SK-N-SH (cell line): ENCODE results near the gene TMEM184A. TPM values are rescaled to one million over a fixed set of nuclear protein-coding genes. Genes with fewer than 3 reads are reported as not detected.
A peak's percentile ranks its signal among the peaks of the same experiment; 100 is the strongest.

Experiments used
- CTCF ChIA-PET: fragments of 300-600, 350-600 bp; formaldehyde crosslinking; extraction: SDS; loops from one replicate; lab custom pipeline; 2021; lab: Yijun Ruan, JAX
- POLR2A ChIA-PET: fragments of 350-600 bp; sonication (Branson Sonifier 250); formaldehyde crosslinking; extraction: SDS; loops from one replicate; lab custom pipeline; 2020; ENCODE audit warnings: antibody characterized with exemption, inconsistent platforms; lab: Yijun Ruan, JAX
- DNase-seq: peaks from one replicate; pipeline ENCODE4 v3.0.0; 2012
- H2AFZ ChIP-seq: fragments of 200-600 bp; sonication (generic); 2 replicates; pipeline ENCODE4 v1.8.1; 2016; ENCODE audit warnings: antibody characterized with exemption, mild to moderate bottlenecking, low read depth
- H3F3A ChIP-seq: fragments of 200-600 bp; sonication (generic); replicated peaks from 2 replicates; pipeline ENCODE3; 2016; ENCODE audit warnings: antibody characterized with exemption, mild to moderate bottlenecking; ENCODE audit not compliant: insufficient read depth
- H3K27ac ChIP-seq, 2 experiments: fragments of 200-500 bp in 1 of 2; fragments of 200-600 bp in 1 of 2; sonication (Bioruptor generic) in 1 of 2; sonication (generic), shearing (Covaris generic) in 1 of 2; 2 replicates each; pipeline versions ENCODE4 v1.5.1 to v1.6.1; 2014 to 2016; ENCODE audit warnings: low read depth in 2 of 2, inconsistent platforms in 1 of 2, low read length in 1 of 2, mild to moderate bottlenecking in 1 of 2, mixed read lengths in 1 of 2
- H3K27me3 ChIP-seq: fragments of 200-600 bp; sonication (generic), shearing (Covaris generic); 2 replicates; pipeline ENCODE4 v1.6.1; 2016; ENCODE audit warnings: mixed run types; ENCODE audit not compliant: insufficient read depth
- H3K36me3 ChIP-seq, 2 experiments: fragments of 200-500 bp in 1 of 2; fragments of 200-600 bp in 1 of 2; sonication (Bioruptor generic) in 1 of 2; sonication (generic) in 1 of 2; replicated peaks in 1 of 2; 2 replicates each; pipeline versions ENCODE3 to v1.5.1; 2014 to 2016; ENCODE audit warnings: low read length in 1 of 2, mild to moderate bottlenecking in 1 of 2; ENCODE audit not compliant: insufficient read depth in 2 of 2, control insufficient read depth in 1 of 2
- H3K4me1 ChIP-seq, 2 experiments: fragments of 200-500 bp in 1 of 2; fragments of 200-600 bp in 1 of 2; sonication (Bioruptor generic) in 1 of 2; sonication (generic), shearing (Covaris generic) in 1 of 2; 2 replicates each; pipeline versions ENCODE4 v1.5.1 to v1.6.1; 2014 to 2016; ENCODE audit warnings: low read depth in 1 of 2, low read length in 1 of 2, mixed run types in 1 of 2; ENCODE audit not compliant: insufficient read depth in 2 of 2, control insufficient read depth in 1 of 2
- H3K4me2 ChIP-seq: fragments of 200-600 bp; sonication (generic), shearing (Covaris generic); 2 replicates; pipeline ENCODE4 v1.6.1; 2017; ENCODE audit warnings: mixed run types
- H3K4me3 ChIP-seq, 2 experiments: fragments of 200-500 bp in 1 of 2; fragments of 200-600 bp in 1 of 2; sonication (Bioruptor generic) in 1 of 2; sonication (generic), shearing (Covaris generic) in 1 of 2; 2 replicates each; pipeline versions ENCODE4 v1.5.1 to v1.8.1; 2014 to 2016; ENCODE audit warnings: low read depth in 2 of 2, inconsistent platforms in 1 of 2, low read length in 1 of 2, mild to moderate bottlenecking in 1 of 2, mixed read lengths in 1 of 2, moderate library complexity in 1 of 2
- H3K79me2 ChIP-seq: fragments of 200-600 bp; sonication (generic); 2 replicates; pipeline ENCODE4 v1.8.1; 2017; ENCODE audit warnings: mild to moderate bottlenecking; ENCODE audit not compliant: insufficient read depth
- H3K9ac ChIP-seq: fragments of 200-600 bp; sonication (generic); 2 replicates; pipeline ENCODE4 v1.6.1; 2017; ENCODE audit warnings: mixed run types
- H3K9me2 ChIP-seq: fragments of 200-600 bp; sonication (generic); 2 replicates; pipeline ENCODE4 v1.6.1; 2017; ENCODE audit warnings: mixed run types
- H3K9me3 ChIP-seq: fragments of 200-600 bp; sonication (generic); 2 replicates; pipeline ENCODE4 v1.6.1; 2017; ENCODE audit warnings: mixed run types, mild to moderate bottlenecking, moderate library complexity
- H4K20me1 ChIP-seq: fragments of 200-600 bp; sonication (generic); 2 replicates; pipeline ENCODE4 v1.6.1; 2017; ENCODE audit warnings: mild to moderate bottlenecking, mixed run types; ENCODE audit not compliant: insufficient read depth
- ELF1 ChIP-seq: IDR thresholded peaks from 2 replicates; pipeline ENCODE4 v1.4.0; 2012
- EP300 ChIP-seq, 2 experiments: IDR thresholded peaks; 2 replicates each; pipeline versions ENCODE4 v1.4.0 to v1.6.1; 2012; ENCODE audit warnings: borderline replicate concordance in 1 of 2, low read depth in 1 of 2, low read length in 1 of 2
- FOSL2 ChIP-seq: IDR thresholded peaks from 2 replicates; pipeline ENCODE4 v1.4.0; 2012; ENCODE audit warnings: low read depth, mild to moderate bottlenecking, moderate library complexity, borderline replicate concordance
- FOXJ3 ChIP-seq: sonication (generic); formaldehyde crosslinking; IDR thresholded peaks from 2 replicates; pipeline ENCODE4 v1.5.1; 2020; ENCODE audit warnings: mild to moderate bottlenecking, missing genetic modification reagents
- FOXM1 ChIP-seq: IDR thresholded peaks from 2 replicates; pipeline ENCODE4 v1.4.0; 2012; ENCODE audit warnings: low read depth, mild to moderate bottlenecking
- GABPA ChIP-seq: IDR thresholded peaks from 2 replicates; pipeline ENCODE4 v1.4.0; 2012; ENCODE audit warnings: low read depth, mild to moderate bottlenecking
- GATA2 ChIP-seq: sonication (generic); formaldehyde crosslinking; IDR thresholded peaks from 2 replicates; pipeline ENCODE4 v1.5.0; 2020; ENCODE audit warnings: mild to moderate bottlenecking, missing genetic modification reagents
- MAX ChIP-seq: IDR thresholded peaks from 2 replicates; pipeline ENCODE4 v1.4.0; 2012; ENCODE audit warnings: low read depth
- MEF2A ChIP-seq: IDR thresholded peaks from 2 replicates; pipeline ENCODE4 v1.4.0; 2012; ENCODE audit warnings: low read depth, borderline replicate concordance
- MXI1 ChIP-seq: IDR thresholded peaks from 2 replicates; pipeline ENCODE4 v1.6.1; 2012; ENCODE audit warnings: mild to moderate bottlenecking, low read depth, low read length, improper control_type of control experiment
- NFIC ChIP-seq: IDR thresholded peaks from 2 replicates; pipeline ENCODE4 v1.4.0; 2012; ENCODE audit warnings: borderline replicate concordance
- PBX3 ChIP-seq: IDR thresholded peaks from 2 replicates; pipeline ENCODE4; 2012
- POLR2AphosphoS5 ChIP-seq: IDR thresholded peaks from 2 replicates; pipeline ENCODE4 v1.6.1; 2012; ENCODE audit warnings: low read depth, low read length
- REST ChIP-seq: IDR thresholded peaks from 2 replicates; pipeline ENCODE4 v1.6.1; 2012; ENCODE audit warnings: mild to moderate bottlenecking, low read depth, low read length, moderate library complexity
- RXRA ChIP-seq: IDR thresholded peaks from 2 replicates; pipeline ENCODE4 v1.4.0; 2012; ENCODE audit warnings: low read depth, mild to moderate bottlenecking, borderline replicate concordance
- TAF1 ChIP-seq: IDR thresholded peaks from 2 replicates; pipeline ENCODE4 v1.6.1; 2012; ENCODE audit warnings: low read depth, mild to moderate bottlenecking, low read length, moderate library complexity, borderline replicate concordance
- TCF12 ChIP-seq: IDR thresholded peaks from 2 replicates; pipeline ENCODE4 v1.4.0; 2012
- TEAD4 ChIP-seq: IDR thresholded peaks from 2 replicates; pipeline ENCODE4 v1.4.0; 2012; ENCODE audit warnings: mild to moderate bottlenecking, borderline replicate concordance; ENCODE audit not compliant: insufficient read depth
- USF2 ChIP-seq: fragments of 150-350 bp; IDR thresholded peaks from 2 replicates; pipeline ENCODE4 v1.6.1; 2017; ENCODE audit warnings: antibody characterized with exemption, low read length, low read depth, borderline replicate concordance
- ZBTB33 ChIP-seq: IDR thresholded peaks from 2 replicates; pipeline ENCODE4 v1.4.0; 2012; ENCODE audit warnings: low read depth, borderline replicate concordance
- WGBS: methylation state at CpG from one replicate; pipeline ENCODE4 v1.1.6; 2017; ENCODE audit warnings: low lambda C conversion rate; 5-methylcytosine and 5-hydroxymethylcytosine counted together
- polyA plus RNA-seq, 3 experiments: library from polyadenylated mRNA; depleted of rRNA; stranded (reverse); fragments of >200 nt; gene quantifications; 2 replicates each; pipeline ENCODE4 v1.2.3, GENCODE V29; 2012

The TMEM184A gene
- polyA plus RNA-seq, 1 of the 3 experiments (the other 2 are of a cell fraction): 1.5 TPM

GRCh38 chr7:1533255-1533546, 22.8 kb downstream of the TMEM184A start (continued):
- no peak for TF ChIP-seq PBX3

GRCh38 chr7:1532456-1533254, 23.4 kb downstream of the TMEM184A start:
- H3K4me2 ChIP-seq: peak overlapping the region; percentile 92
- no peaks in the 10 kb centered on the region for H3K27me3 ChIP-seq
- H3K79me2 ChIP-seq: peaks cover 65% of the 10 kb centered on the region
- H3K4me3 ChIP-seq: peak overlapping the region; percentile 55 to 66; a peak in 3 of 4 replicates
- DNase-seq: no peak
- H3K9ac ChIP-seq: peak overlapping the region; percentile 62; the same call in 1 of the 2 replicates
- ChIA-PET POLR2A (no interaction called here), CTCF (interaction anchor here (1.1 kb wide), 1 partner anchor 58 kb away, joined by 3 read pairs; no protein-coding TSS in a partner anchor)
- peak overlapping the region; percentile 36 to 97 for H3K27ac ChIP-seq
- no peaks in the 10 kb centered on the region for H3K9me3 ChIP-seq
- H4K20me1 ChIP-seq: peaks cover 13% of the 10 kb centered on the region; the same call in 1 of the 2 replicates
- peaks cover 37% of the 10 kb centered on the region for H3F3A ChIP-seq
- H2AFZ ChIP-seq: no peak overlapping the region
- H3K9me2 ChIP-seq: no peaks in the 10 kb centered on the region
- 38% methylated on average over 36 of the region's 36 CpGs for WGBS
- H3K4me1 ChIP-seq: peaks cover 39 to 44% of the 10 kb centered on the region in 2 experiments; a peak in 3 of 4 replicates
- no peaks in the 10 kb centered on the region for H3K36me3 ChIP-seq
- no peak; the same call in 1 of the 2 replicates for TF ChIP-seq NFIC
- TF ChIP-seq ZBTB33: 0 out of 2 replicates have a peak, but pooled peaks have one; percentile 27
- TF ChIP-seq FOXM1: peak; percentile 87
- TF ChIP-seq MXI1: no peak
- no peak for TF ChIP-seq FOXJ3 (CRISPR knock-in tag)
- no peak for TF ChIP-seq RXRA
- TF ChIP-seq GATA2 (CRISPR knock-in tag): no peak
- TF ChIP-seq TEAD4: no peak
- no peak for TF ChIP-seq REST
- TF ChIP-seq MAX: peak; percentile 92
- TF ChIP-seq USF2: no peak
- TF ChIP-seq GABPA: no peak; the same call in 1 of the 2 replicates
- TF ChIP-seq ELF1: peak; percentile 49; the same call in 1 of the 2 replicates
- peak in 1 of 2 experiments; percentile 35; a peak in 1 of 4 replicates for TF ChIP-seq EP300 (IDR thresholded peaks at IDR 0.05; ENCODE audit: borderline replicate concordance in 1 of 2, low read depth in 1 of 2, low read length in 1 of 2)
- TF ChIP-seq POLR2AphosphoS5: no peak
- TF ChIP-seq MEF2A: no peak; the same call in 1 of the 2 replicates
- peak; percentile 27; the same call in 1 of the 2 replicates for TF ChIP-seq PBX3
- TF ChIP-seq FOSL2: peak; percentile 89
- TF ChIP-seq TCF12: peak; percentile 65
- TF ChIP-seq TAF1: no peak
